ENCODE data around the gene GALC. TPM values are rescaled to one million over a fixed set of nuclear protein-coding genes. Genes with fewer than 3 reads are reported as not detected.

Gene GALC
- total and polyA plus RNA-seq, 4 donors, result 26.9 to 53.2 (median 38.8) TPM

GRCh38 chr14:87940382-87940781, 52.6 kb downstream of the GALC start:
- Histone ChIP-seq H3K27ac (ENCODE audit: low read depth, low read length) (no peak overlapping the region), H3K27me3 (ENCODE audit: control insufficient read depth, insufficient read depth, low read length) (no peaks in the 10 kb centered on the region), H3K9me3 (ENCODE audit: control insufficient read depth, insufficient read depth, low read length) (no peaks in the 10 kb centered on the region), H3K4me3 (ENCODE audit: low read depth, low read length) (no peak overlapping the region), H3K36me3 (ENCODE audit: control insufficient read depth, insufficient read depth, low read length) (no peaks in the 10 kb centered on the region), H3K4me1 (ENCODE audit: control insufficient read depth, insufficient read depth, low read length) (no peaks in the 10 kb centered on the region)
- no CpG with 5 or more reads among the region's 3 CpGs for WGBS (ENCODE audit: insufficient coverage)
- no peak for DNase-seq (ENCODE audit: low read depth in 4 of 6, low spot score in 6 of 6)

GRCh38 chr14:87935886-87936285, 57.1 kb downstream of the GALC start:
- H3K36me3 ChIP-seq (ENCODE audit: control insufficient read depth, insufficient read depth, low read length), result no peaks in the 10 kb centered on the region
- H3K4me3 ChIP-seq (ENCODE audit: low read depth, low read length), result no peak overlapping the region
- H3K9me3 ChIP-seq (ENCODE audit: control insufficient read depth, insufficient read depth, low read length), result no peaks in the 10 kb centered on the region
- H3K27me3 ChIP-seq (ENCODE audit: control insufficient read depth, insufficient read depth, low read length), result no peaks in the 10 kb centered on the region
- no peak for DNase-seq (ENCODE audit: low read depth in 4 of 6, low spot score in 6 of 6)
- 100% methylated on average over 1 of the region's 1 CpG for WGBS (ENCODE audit: insufficient coverage)
- H3K4me1 ChIP-seq (ENCODE audit: control insufficient read depth, insufficient read depth, low read length), result no peaks in the 10 kb centered on the region
- H3K27ac ChIP-seq (ENCODE audit: low read depth, low read length), result no peak overlapping the region

GRCh38 chr14:87935081-87935828, 57.7 kb downstream of the GALC start:
- no peak for DNase-seq (ENCODE audit: low read depth in 4 of 6, low spot score in 6 of 6)
- Histone ChIP-seq H3K4me1 (ENCODE audit: control insufficient read depth, insufficient read depth, low read length) (no peaks in the 10 kb centered on the region), H3K9me3 (ENCODE audit: control insufficient read depth, insufficient read depth, low read length) (no peaks in the 10 kb centered on the region), H3K27ac (ENCODE audit: low read depth, low read length) (no peak overlapping the region), H3K4me3 (ENCODE audit: low read depth, low read length) (no peak overlapping the region), H3K36me3 (ENCODE audit: control insufficient read depth, insufficient read depth, low read length) (no peaks in the 10 kb centered on the region), H3K27me3 (ENCODE audit: control insufficient read depth, insufficient read depth, low read length) (no peaks in the 10 kb centered on the region)
- no CpG with 5 or more reads among the region's 5 CpGs for WGBS (ENCODE audit: insufficient coverage)

GRCh38 chr14:87934185-87934584, 58.8 kb downstream of the GALC start:
- no peaks in the 10 kb centered on the region for H3K27me3 ChIP-seq (ENCODE audit: control insufficient read depth, insufficient read depth, low read length)
- H3K4me1 ChIP-seq (ENCODE audit: control insufficient read depth, insufficient read depth, low read length), result no peaks in the 10 kb centered on the region
- H3K9me3 ChIP-seq (ENCODE audit: control insufficient read depth, insufficient read depth, low read length), result no peaks in the 10 kb centered on the region
- no peaks in the 10 kb centered on the region for H3K36me3 ChIP-seq (ENCODE audit: control insufficient read depth, insufficient read depth, low read length)
- H3K4me3 ChIP-seq (ENCODE audit: low read depth, low read length), result no peak overlapping the region
- 43% methylated on average over 1 of the region's 3 CpGs for WGBS (ENCODE audit: insufficient coverage)
- DNase-seq (ENCODE audit: low read depth in 4 of 6, low spot score in 6 of 6), result peak in 2 of 6 donors; percentile 8 to 67
- H3K27ac ChIP-seq (ENCODE audit: low read depth, low read length), result no peak overlapping the region

- WGBS (ENCODE audit: insufficient coverage), result 98% methylated on average over 6 of the region's 6 CpGs
- Histone ChIP-seq H3K4me1 (ENCODE audit: control insufficient read depth, insufficient read depth, low read length) (no peaks in the 10 kb centered on the region), H3K36me3 (ENCODE audit: control insufficient read depth, insufficient read depth, low read length) (no peaks in the 10 kb centered on the region), H3K4me3 (ENCODE audit: low read depth, low read length) (no peak overlapping the region), H3K9me3 (ENCODE audit: control insufficient read depth, insufficient read depth, low read length) (no peaks in the 10 kb centered on the region), H3K27me3 (ENCODE audit: control insufficient read depth, insufficient read depth, low read length) (no peaks in the 10 kb centered on the region), H3K27ac (ENCODE audit: low read depth, low read length) (no peak overlapping the region)
- DNase-seq (ENCODE audit: low read depth in 4 of 6, low spot score in 6 of 6), result no peak
These were observed 76.1 kb downstream of the GALC start for GRCh38 chr14:87916886-87917275.

GRCh38 chr14:87916103-87916885, 76.7 kb downstream of the GALC start:
- DNase-seq (ENCODE audit: low read depth in 4 of 6, low spot score in 6 of 6), result no peak
- 93% methylated on average over 30 of the region's 31 CpGs for WGBS (ENCODE audit: insufficient coverage)
- peaks cover 1% of the 10 kb centered on the region for H3K9me3 ChIP-seq (ENCODE audit: control insufficient read depth, insufficient read depth, low read length)
- H3K27ac ChIP-seq (ENCODE audit: low read depth, low read length), result no peak overlapping the region
- no peaks in the 10 kb centered on the region for H3K4me1 ChIP-seq (ENCODE audit: control insufficient read depth, insufficient read depth, low read length)
- H3K27me3 ChIP-seq (ENCODE audit: control insufficient read depth, insufficient read depth, low read length), result no peaks in the 10 kb centered on the region
- no peak overlapping the region for H3K4me3 ChIP-seq (ENCODE audit: low read depth, low read length)
- no peaks in the 10 kb centered on the region for H3K36me3 ChIP-seq (ENCODE audit: control insufficient read depth, insufficient read depth, low read length)

GRCh38 chr14:87908550-87908949, 84.4 kb downstream of the GALC start:
- Histone ChIP-seq H3K9me3 (ENCODE audit: control insufficient read depth, insufficient read depth, low read length) (peaks cover 1% of the 10 kb centered on the region), H3K27ac (ENCODE audit: low read depth, low read length) (no peak overlapping the region), H3K27me3 (ENCODE audit: control insufficient read depth, insufficient read depth, low read length) (no peaks in the 10 kb centered on the region), H3K4me3 (ENCODE audit: low read depth, low read length) (no peak overlapping the region), H3K36me3 (ENCODE audit: control insufficient read depth, insufficient read depth, low read length) (no peaks in the 10 kb centered on the region), H3K4me1 (ENCODE audit: control insufficient read depth, insufficient read depth, low read length) (no peaks in the 10 kb centered on the region)
- 14% methylated on average over 1 of the region's 5 CpGs for WGBS (ENCODE audit: insufficient coverage)
- DNase-seq (ENCODE audit: low read depth in 4 of 6, low spot score in 6 of 6), result peak in 3 of 6 donors; percentile 23 to 71 (median 61)

- no peaks in the 10 kb centered on the region for H3K9me3 ChIP-seq (ENCODE audit: control insufficient read depth, insufficient read depth, low read length)
- no peak overlapping the region for H3K27ac ChIP-seq (ENCODE audit: low read depth, low read length)
- H3K4me1 ChIP-seq (ENCODE audit: control insufficient read depth, insufficient read depth, low read length), result no peaks in the 10 kb centered on the region
- no peak for DNase-seq (ENCODE audit: low read depth in 4 of 6, low spot score in 6 of 6)
- no peaks in the 10 kb centered on the region for H3K36me3 ChIP-seq (ENCODE audit: control insufficient read depth, insufficient read depth, low read length)
- H3K27me3 ChIP-seq (ENCODE audit: control insufficient read depth, insufficient read depth, low read length), result no peaks in the 10 kb centered on the region
- no peak overlapping the region for H3K4me3 ChIP-seq (ENCODE audit: low read depth, low read length)
These were observed 91.3 kb downstream of the GALC start for GRCh38 chr14:87901652-87902051.

- Histone ChIP-seq H3K27me3 (ENCODE audit: control insufficient read depth, insufficient read depth, low read length) (no peaks in the 10 kb centered on the region), H3K4me1 (ENCODE audit: control insufficient read depth, insufficient read depth, low read length) (no peaks in the 10 kb centered on the region), H3K27ac (ENCODE audit: low read depth, low read length) (no peak overlapping the region), H3K4me3 (ENCODE audit: low read depth, low read length) (no peak overlapping the region), H3K9me3 (ENCODE audit: control insufficient read depth, insufficient read depth, low read length) (no peaks in the 10 kb centered on the region), H3K36me3 (ENCODE audit: control insufficient read depth, insufficient read depth, low read length) (no peaks in the 10 kb centered on the region)
- 62% methylated on average over 1 of the region's 3 CpGs for WGBS (ENCODE audit: insufficient coverage)
- peak in 1 of 6 donors; percentile 14 for DNase-seq (ENCODE audit: low read depth in 4 of 6, low spot score in 6 of 6)
These were observed 91.7 kb downstream of the GALC start for GRCh38 chr14:87901236-87901635.

- DNase-seq (ENCODE audit: low read depth in 4 of 6, low spot score in 6 of 6), result peak in 1 of 6 donors; percentile 31
- H3K9me3 ChIP-seq (ENCODE audit: control insufficient read depth, insufficient read depth, low read length), result no peaks in the 10 kb centered on the region
- H3K4me1 ChIP-seq (ENCODE audit: control insufficient read depth, insufficient read depth, low read length), result no peaks in the 10 kb centered on the region
- H3K27me3 ChIP-seq (ENCODE audit: control insufficient read depth, insufficient read depth, low read length), result no peaks in the 10 kb centered on the region
- no peak overlapping the region for H3K4me3 ChIP-seq (ENCODE audit: low read depth, low read length)
- H3K36me3 ChIP-seq (ENCODE audit: control insufficient read depth, insufficient read depth, low read length), result no peaks in the 10 kb centered on the region
- H3K27ac ChIP-seq (ENCODE audit: low read depth, low read length), result no peak overlapping the region
These were observed 93.8 kb downstream of the GALC start for GRCh38 chr14:87899228-87899627.

Measured in spinal cord (tissue), 10 donors.